Activated naive CD8-positive, alpha-beta T cell treated with anti-CD3 and anti-CD28 coated beads for 36 hours (primary cell): ENCODE results near the gene MT1X. TPM values are rescaled to one million over a fixed set of nuclear protein-coding genes. Genes with fewer than 3 reads are reported as not detected.
"Not testable (repeated sequence)": the region's sequence is repeated elsewhere in the genome, so short reads cannot be mapped to it uniquely, and the experiment has no call there.

Source experiments
- DNase-seq: peaks from one replicate; pipeline ENCODE4 v3.0.0; 2021
- H3K27ac Mint-ChIP-seq: one replicate; pipeline ENCODE4 v1.8.0; 2022; ENCODE audit warnings: mild to moderate bottlenecking, moderate library complexity, mixed read lengths
- H3K27me3 Mint-ChIP-seq: one replicate; pipeline ENCODE4 v1.8.0; 2022; ENCODE audit warnings: mild to moderate bottlenecking, mixed read lengths
- H3K36me3 Mint-ChIP-seq: one replicate; pipeline ENCODE4 v1.8.0; 2021; ENCODE audit warnings: mild to moderate bottlenecking, mixed read lengths
- H3K4me1 Mint-ChIP-seq: one replicate; pipeline ENCODE4 v1.8.0; 2021; ENCODE audit warnings: mixed read lengths
- H3K4me3 Mint-ChIP-seq: one replicate; pipeline ENCODE4 v1.8.0; 2022; ENCODE audit warnings: mild to moderate bottlenecking, moderate library complexity, mixed read lengths
- H3K9me3 Mint-ChIP-seq: one replicate; pipeline ENCODE4 v1.8.0; 2022; ENCODE audit warnings: mixed read lengths
- total RNA-seq, 2 experiments: library from RNA; stranded (reverse); gene quantifications; one replicate each; pipeline ENCODE4 v1.2.3, GENCODE V29; 2021

MT1X gene
- total RNA-seq, 2 experiments from 2014 or later = 71.4 to 72.3 TPM

DNA sequence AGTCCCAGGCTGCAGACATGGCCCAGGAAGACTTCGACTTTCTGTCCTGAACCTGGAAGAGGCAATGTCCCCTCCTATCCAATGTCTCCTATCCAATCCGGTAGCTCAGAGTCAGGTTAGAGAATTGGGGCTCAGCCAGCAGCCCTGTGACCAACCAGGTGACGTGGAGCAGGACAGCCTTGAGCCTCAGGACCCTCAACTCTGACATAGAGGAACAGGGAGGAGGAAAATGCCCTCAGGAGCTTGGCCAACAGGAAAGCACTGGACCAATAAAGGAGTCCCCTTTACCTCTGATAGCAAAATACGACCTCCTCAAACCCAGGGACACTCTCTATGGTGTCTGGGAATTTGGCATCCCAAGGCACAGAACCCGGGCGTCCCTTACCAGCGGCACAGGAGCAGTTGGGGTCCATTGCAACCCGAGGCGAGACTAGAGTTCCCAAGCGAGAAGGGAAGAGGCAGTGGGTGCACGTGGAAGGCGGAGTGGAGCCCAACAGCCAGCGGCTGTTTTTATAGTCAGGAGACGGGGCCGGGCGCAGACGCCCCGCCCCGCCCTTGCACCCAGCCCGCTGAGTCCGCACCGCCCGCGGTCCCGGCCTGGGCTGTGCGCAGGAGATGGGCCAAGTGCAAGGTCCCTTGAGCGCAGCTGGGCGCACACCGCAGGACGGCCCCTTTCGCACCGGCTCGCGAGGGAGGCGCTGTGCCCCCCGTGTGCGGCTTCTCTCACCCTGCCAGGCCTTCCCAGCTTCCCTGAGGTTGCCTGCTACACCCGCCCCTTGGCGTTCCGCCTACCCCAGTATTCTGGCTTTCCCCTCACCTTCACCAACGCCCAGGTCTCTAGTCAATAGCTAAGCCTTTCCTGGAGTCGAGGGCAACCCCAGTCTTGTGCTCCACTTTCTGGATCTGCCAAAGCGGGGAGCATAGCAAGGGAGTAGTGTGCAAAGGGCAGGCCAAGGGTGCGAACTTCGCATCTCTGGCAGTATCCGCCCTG is 14.4 kb upstream of the MT1X start, which contains the start of gene MT1G:
Gene MT1G, minus strand, starts transcription at position 485 of the 991 bp plus-strand sequence. Its CDS starts 72 bp downstream, at position 413.
- H3K27ac Mint-ChIP-seq = no peak within 1 kb of the TSS
- peaks cover 14% of the 10 kb centered on the region for H3K4me1 Mint-ChIP-seq
- H3K4me3 Mint-ChIP-seq = peak within 1 kb of the TSS; percentile 70
- peaks cover 61% of the 10 kb centered on the region for H3K27me3 Mint-ChIP-seq
- H3K36me3 Mint-ChIP-seq = peaks cover 5% of the 10 kb centered on the region
- DNase-seq = peak; percentile 74
- no peaks in the 10 kb centered on the region for H3K9me3 Mint-ChIP-seq

DNA sequence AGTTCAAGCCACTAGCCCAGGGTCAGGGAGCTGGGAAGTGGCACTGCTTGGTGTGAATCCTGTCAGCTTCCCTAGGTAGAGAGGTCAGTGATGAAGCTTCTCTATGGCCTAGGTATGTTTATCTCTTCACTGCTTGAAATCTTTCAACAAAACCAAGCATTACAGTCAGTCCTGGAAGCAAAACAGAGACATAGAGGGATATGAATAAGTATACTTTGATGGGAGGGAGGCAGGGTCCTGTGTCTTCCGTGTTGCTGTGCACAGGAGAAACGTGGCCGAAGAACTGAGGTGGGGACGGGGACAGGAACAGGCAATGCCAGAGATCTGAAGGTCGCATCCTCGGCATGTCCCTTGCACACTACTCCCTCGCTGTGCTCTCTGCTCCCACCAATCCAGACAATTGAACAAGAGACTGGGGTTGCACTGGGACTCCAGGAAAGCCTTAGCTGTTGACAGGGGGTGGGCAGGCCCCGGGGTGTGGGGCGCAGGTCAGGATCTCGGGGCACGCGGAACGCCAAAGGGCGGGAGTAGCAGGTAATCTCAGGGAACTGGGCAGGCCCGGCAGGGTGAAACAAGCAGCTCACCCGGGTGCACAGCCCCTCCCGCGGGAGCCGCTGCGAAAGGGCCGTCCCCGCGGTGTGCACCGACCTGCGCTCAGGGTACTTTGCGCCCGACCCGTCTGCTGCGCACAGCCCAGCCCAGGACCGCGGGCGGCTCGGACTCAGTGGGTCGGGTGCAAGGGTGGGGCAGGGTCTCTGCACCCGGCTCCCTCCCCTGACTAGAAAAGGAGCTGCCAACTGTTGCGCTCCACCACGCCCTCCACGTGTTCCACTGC is 13.0 kb upstream of the MT1X start, which contains the start of gene MT1H:
Gene MT1H, plus strand, starts transcription at position 810 of the 835 bp plus-strand sequence. CDS start 71 bp downstream, outside the sequence.
- DNase-seq = peak; percentile 63
- peaks cover 4% of the 10 kb centered on the region for H3K36me3 Mint-ChIP-seq
- H3K27ac Mint-ChIP-seq = no peak within 1 kb of the TSS
- peaks cover 16% of the 10 kb centered on the region for H3K4me1 Mint-ChIP-seq
- no peaks in the 10 kb centered on the region for H3K9me3 Mint-ChIP-seq
- H3K4me3 Mint-ChIP-seq = peak within 1 kb of the TSS; percentile 19
- H3K27me3 Mint-ChIP-seq = peaks cover 60% of the 10 kb centered on the region

DNA sequence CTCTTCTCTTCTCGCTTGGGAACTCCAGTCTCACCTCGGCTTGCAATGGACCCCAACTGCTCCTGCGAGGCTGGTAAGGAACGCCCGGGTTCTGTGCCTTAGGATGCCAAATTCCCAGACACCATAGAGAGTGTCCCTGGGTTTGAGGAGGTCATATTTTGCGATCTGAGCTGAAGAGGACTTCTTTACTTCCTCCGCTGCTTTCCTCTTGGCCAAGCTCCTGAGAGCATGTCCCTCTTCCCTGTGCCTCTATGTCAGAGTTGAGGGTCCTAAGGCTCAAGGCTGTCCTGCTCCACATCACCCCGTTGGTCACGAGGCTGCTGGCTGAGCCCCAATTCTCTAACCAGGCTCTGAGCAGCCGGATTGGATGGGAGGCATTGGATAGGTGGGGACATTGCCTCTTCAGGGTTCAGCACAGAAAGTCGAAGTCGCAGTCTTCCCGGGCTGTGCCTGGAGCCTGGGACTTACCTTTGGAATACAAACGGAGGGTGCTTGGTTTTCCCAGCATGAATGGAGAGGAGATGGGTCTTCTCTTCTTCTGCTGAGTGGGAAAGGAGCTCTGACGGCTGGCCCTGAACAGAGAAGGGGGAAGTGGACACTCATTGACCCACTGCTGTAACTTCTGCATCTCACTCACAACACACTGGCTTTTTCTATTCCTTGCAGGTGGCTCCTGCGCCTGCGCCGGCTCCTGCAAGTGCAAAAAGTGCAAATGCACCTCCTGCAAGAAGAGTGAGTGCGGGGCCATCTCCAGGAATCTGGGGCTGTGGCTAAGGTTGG is 12.2 kb upstream of the MT1X start:
- no peak overlapping the region for H3K27ac Mint-ChIP-seq
- peaks cover 60% of the 10 kb centered on the region for H3K27me3 Mint-ChIP-seq
- H3K9me3 Mint-ChIP-seq = no peaks in the 10 kb centered on the region
- peaks cover 4% of the 10 kb centered on the region for H3K36me3 Mint-ChIP-seq
- H3K4me3 Mint-ChIP-seq = peak overlapping the region; percentile 19
- H3K4me1 Mint-ChIP-seq = peaks cover 17% of the 10 kb centered on the region
- no peak for DNase-seq

DNA sequence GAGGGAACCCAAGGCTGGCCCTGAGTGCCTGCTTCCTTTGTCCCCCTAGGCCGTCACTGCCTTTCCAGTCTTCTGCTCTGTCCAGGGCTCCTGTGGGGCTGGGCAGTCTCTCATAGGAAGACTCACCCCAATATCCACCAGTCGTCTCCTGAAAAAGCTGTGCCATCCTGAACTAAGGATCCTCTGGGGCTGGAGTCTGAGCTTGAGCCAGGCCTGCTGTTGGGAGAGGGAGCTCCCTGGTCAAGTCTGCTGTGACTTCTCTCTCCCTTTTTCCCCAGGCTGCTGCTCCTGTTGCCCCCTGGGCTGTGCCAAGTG is 11.7 kb upstream of the MT1X start:
- Mint-ChIP-seq H3K4me3 (no peak overlapping the region), H3K27ac (no peak overlapping the region), H3K27me3 (peaks cover 63% of the 10 kb centered on the region), H3K9me3 (no peaks in the 10 kb centered on the region), H3K4me1 (peaks cover 21% of the 10 kb centered on the region), H3K36me3 (peaks cover 4% of the 10 kb centered on the region)
- DNase-seq = no peak

DNA sequence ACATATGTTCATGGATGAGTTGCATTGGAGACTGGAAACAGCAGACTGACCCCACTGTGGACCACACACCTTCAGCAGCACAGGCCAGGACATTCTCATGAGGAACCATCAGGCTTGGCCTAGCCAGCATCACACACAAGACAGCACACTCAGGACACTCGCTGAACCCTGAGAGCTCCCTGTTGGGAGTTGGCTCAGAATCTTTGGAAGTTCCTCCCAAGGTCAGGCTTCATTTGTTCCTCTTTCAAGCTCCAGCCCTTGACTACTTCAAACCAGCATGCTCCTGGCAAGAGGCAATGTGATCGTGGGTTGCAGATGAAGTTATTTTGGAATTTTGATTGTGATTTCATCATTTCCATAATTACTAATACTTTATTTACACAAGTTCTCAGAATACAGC is 10.6 kb upstream of the MT1X start:
- H3K4me1 Mint-ChIP-seq = peaks cover 26% of the 10 kb centered on the region
- not testable (repeated sequence) for DNase-seq, H3K9me3 Mint-ChIP-seq, H3K4me3 Mint-ChIP-seq, H3K27ac Mint-ChIP-seq, H3K36me3 Mint-ChIP-seq
- H3K27me3 Mint-ChIP-seq = peaks cover 58% of the 10 kb centered on the region

DNA sequence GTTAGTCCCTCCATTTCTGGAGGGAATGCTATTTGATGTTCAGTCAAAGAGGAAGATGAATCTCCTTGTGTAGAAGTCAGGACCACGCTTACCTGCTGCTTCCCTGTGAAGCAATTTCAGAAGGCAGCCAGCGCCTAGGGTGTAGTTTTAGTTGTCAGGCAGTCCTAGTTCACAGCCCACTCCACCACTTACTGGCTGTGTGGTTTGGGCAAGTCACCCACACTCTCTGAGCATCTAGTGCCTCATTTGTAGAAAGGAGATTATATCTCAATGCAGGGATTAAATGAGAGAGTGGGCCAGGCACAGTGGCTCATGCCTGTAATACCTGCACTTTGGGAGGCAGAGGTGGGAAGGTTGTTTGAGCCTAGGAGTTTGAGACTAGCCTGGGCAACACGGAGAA is 10.1 kb upstream of the MT1X start:
- H3K4me3 Mint-ChIP-seq, H3K9me3 Mint-ChIP-seq, H3K36me3 Mint-ChIP-seq, DNase-seq, H3K27ac Mint-ChIP-seq: not testable (repeated sequence)
- H3K4me1 Mint-ChIP-seq = peaks cover 26% of the 10 kb centered on the region
- peaks cover 57% of the 10 kb centered on the region for H3K27me3 Mint-ChIP-seq

DNA sequence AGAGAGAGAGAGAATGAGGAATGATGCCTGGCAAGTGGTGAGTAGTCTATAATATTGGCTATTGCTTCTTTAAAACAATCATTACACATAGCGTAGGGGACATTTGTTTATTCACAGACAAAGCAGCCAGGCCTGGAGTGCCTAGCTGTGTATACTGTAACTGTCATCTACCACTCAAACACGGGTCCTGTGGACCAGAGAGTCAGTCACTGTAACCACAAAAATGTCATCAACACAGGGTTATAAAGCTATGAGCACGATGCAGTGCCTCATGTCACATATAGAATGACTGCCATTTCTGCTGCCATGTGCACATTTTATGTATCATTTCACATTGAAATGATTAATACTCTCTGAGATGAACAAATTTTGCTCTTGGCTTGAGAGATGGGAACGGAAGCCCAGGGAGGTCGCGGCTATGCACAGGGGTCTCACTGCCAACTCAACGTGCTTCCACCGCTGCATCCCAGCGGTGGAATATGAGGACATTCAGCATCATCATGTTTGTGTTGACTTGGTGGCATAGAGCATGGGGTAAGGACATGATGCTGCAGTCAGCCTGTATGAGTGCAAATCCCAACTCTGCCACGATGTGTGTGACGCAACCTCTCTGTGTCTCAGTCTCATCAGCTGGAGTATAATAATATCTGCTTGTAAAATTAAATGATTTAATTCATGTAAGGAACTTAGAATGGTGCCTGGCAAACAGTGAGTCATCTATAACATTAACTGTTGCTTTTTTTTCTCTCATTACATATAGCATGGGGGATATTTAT is 9.3 kb upstream of the MT1X start:
- H3K36me3 Mint-ChIP-seq = peaks cover 1% of the 10 kb centered on the region
- H3K27me3 Mint-ChIP-seq = peaks cover 49% of the 10 kb centered on the region
- no peak overlapping the region for H3K27ac Mint-ChIP-seq
- no peak for DNase-seq
- H3K9me3 Mint-ChIP-seq = no peaks in the 10 kb centered on the region
- H3K4me3 Mint-ChIP-seq = no peak overlapping the region
- peaks cover 24% of the 10 kb centered on the region for H3K4me1 Mint-ChIP-seq

DNA sequence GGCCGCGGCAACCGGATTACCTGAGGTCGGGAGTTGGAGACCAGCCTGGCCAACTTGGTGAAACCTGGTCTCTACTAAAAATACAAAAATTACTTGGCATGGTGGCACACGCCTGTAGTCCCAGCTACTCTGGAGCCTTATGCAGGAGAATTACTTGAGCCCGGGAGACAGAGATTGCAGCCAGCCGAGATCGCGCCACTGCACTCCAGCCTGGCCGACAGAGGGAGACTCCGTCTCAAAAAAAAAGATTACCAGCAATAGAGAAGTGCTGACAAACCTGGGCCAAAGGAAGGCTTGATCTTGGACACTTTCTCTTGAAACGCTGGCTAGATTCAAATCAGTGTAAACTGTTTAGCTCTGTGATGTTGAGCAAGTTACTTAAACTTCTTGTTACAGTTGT is 8.3 kb upstream of the MT1X start:
- Mint-ChIP-seq H3K27me3 (peaks cover 39% of the 10 kb centered on the region), H3K9me3 (no peaks in the 10 kb centered on the region), H3K4me1 (peaks cover 17% of the 10 kb centered on the region), H3K4me3 (no peak overlapping the region), H3K27ac (no peak overlapping the region), H3K36me3 (peaks cover 1% of the 10 kb centered on the region)
- peak; percentile 41 for DNase-seq

DNA sequence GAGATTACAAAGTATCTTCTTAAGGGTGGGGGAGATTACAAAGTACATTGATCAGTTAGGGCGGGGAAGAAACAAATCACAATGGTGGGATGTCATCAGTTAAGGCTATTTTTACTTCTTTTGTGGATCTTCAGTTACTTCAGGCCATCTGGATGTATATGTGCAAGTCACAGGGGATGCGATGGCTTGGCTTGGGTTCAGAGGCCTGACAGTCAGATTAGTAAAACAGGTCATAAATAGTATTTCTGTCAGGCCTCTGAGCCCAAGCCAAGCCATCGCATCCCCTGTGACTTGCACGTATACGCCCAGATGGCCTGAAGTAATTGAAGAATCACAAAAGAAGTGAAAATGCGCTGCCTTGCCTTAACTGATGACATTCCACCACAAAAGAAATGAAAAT is 7.7 kb upstream of the MT1X start:
- not testable (repeated sequence) for H3K9me3 Mint-ChIP-seq, H3K4me3 Mint-ChIP-seq, DNase-seq, H3K27ac Mint-ChIP-seq, H3K36me3 Mint-ChIP-seq
- Mint-ChIP-seq H3K27me3 (peaks cover 33% of the 10 kb centered on the region), H3K4me1 (peaks cover 12% of the 10 kb centered on the region)

DNA sequence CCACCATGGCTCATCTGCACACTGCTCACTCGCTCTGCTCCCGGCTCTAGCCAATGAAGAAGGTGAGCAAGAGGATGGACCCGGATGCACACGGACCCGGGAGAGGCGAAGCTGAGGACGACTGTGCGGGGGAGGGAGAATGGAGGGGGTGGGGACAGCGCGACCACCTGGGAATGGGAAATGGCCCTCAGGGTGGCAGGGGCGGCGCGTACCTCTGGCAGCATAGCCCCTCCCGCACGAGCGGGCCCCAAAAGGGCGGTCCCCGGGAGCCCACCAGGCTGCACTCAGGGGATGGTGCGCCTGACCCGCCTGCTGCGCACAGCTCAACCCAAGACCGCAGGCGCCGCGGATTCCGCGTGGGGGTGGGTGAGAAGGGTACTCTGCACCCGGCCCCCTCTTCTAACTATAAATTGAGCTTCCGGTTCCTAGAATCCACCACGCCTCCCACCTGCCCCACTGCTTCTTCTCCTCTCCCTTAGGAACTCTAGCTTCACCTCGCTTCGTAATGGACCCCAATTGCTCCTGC is 6.5 kb upstream of the MT1X start:
- H3K27ac Mint-ChIP-seq = no peak overlapping the region
- peaks cover 12% of the 10 kb centered on the region for H3K4me1 Mint-ChIP-seq
- peak overlapping the region; percentile 72 for H3K4me3 Mint-ChIP-seq
- peaks cover 1% of the 10 kb centered on the region for H3K36me3 Mint-ChIP-seq
- DNase-seq = peak; percentile 76
- H3K27me3 Mint-ChIP-seq = peaks cover 21% of the 10 kb centered on the region
- H3K9me3 Mint-ChIP-seq = no peaks in the 10 kb centered on the region

DNA sequence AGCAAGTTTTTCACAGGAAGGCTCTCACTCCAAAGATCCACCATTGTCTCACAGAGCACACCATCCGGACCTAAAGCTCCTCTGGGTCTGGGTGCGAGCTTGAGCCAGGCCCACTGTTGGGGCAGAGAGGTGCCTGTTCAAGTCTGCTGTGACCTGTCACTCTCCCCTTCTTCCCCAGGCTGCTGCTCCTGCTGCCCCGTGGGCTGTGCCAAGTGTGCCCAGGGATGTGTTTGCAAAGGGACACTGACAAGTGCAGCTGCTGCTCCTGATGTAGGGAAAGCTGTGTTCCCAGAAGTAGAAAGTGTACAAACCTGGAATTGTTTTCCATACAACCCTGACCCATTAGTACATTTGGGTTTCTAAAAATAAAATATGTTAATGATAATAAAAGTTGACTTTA is 4.8 kb upstream of the MT1X start:
- H3K27ac Mint-ChIP-seq = no peak overlapping the region
- peaks cover 7% of the 10 kb centered on the region for H3K27me3 Mint-ChIP-seq
- H3K9me3 Mint-ChIP-seq = no peaks in the 10 kb centered on the region
- H3K4me1 Mint-ChIP-seq = peaks cover 21% of the 10 kb centered on the region
- H3K36me3 Mint-ChIP-seq = no peaks in the 10 kb centered on the region
- no peak overlapping the region for H3K4me3 Mint-ChIP-seq
- DNase-seq = no peak

DNA sequence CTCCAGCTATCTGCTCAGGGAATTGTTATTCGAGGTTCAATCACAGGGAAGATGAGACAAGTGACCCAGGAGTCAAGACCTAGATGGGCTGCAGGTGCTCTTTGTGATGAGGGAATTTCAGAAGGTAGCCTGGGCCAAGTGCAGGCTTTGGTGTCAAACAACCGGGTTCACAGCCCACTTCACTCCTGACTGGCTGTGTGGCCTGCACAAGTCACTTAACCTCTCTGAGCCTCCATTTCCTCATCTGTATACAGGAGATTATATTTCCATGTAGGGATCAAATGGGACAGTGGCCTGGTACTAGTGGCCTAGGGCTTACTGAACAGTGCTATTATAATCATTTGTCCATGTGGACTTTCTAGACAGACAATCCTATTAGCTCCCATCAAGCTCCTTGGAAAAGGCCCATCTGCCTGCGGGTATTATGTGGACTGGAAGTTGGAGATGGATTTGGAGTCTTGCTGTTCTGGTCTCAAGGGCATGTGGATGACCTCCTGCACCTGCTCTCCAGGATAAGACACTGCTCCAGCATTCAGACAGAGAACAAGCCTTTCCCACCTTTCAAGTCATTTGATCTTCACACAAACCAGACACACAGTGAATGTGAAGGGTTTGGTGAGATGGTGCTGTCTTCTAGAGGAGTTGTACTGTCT is 3.1 kb upstream of the MT1X start:
- Mint-ChIP-seq H3K4me3 (no peak overlapping the region), H3K27me3 (peaks cover 3% of the 10 kb centered on the region), H3K9me3 (no peaks in the 10 kb centered on the region), H3K27ac (no peak overlapping the region), H3K4me1 (peaks cover 30% of the 10 kb centered on the region), H3K36me3 (peaks cover 8% of the 10 kb centered on the region)
- no peak for DNase-seq

DNA sequence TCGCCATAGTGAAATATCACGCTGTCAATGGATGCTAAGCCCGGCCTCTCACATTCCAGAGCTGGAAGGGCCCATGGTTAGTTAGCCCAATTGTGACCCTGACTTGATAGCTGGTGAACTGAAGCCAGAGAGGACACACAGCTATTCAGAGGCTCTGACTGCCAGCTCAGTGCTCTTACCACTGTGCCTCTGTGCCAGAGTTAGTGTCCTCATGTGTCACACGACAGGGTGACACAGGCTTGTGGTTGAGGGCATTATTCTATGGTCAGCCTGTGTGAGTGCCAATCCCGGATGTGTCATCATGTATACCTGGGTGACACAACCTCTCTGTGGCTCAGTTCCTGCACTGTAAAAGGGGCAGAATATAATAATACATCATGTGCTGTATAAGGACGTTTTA is 2.5 kb upstream of the MT1X start:
- no peak for DNase-seq
- Mint-ChIP-seq H3K27me3 (peaks cover 3% of the 10 kb centered on the region), H3K4me1 (peaks cover 32% of the 10 kb centered on the region), H3K36me3 (peaks cover 12% of the 10 kb centered on the region), H3K27ac (no peak overlapping the region), H3K9me3 (no peaks in the 10 kb centered on the region), H3K4me3 (no peak overlapping the region)
